HepG2 (cell line): Measurements from ENCODE around the gene ABHD1. TPM values are rescaled to one million over a fixed set of nuclear protein-coding genes. Genes with fewer than 3 reads are reported as not detected.
A peak's percentile ranks its signal among the peaks of the same experiment; 100 is the strongest.

Experiments
- ARNTL ChIP-seq: sonication (generic); formaldehyde crosslinking; IDR thresholded peaks from 2 replicates; pipeline ENCODE4 v1.4.0; 2020; ENCODE audit warnings: mild to moderate bottlenecking, missing genetic modification reagents
- ATF6 ChIP-seq: sonication (generic); formaldehyde crosslinking; conservative IDR thresholded peaks from 2 replicates; pipeline ENCODE4 v1.4.0; 2020; ENCODE audit warnings: missing genetic modification reagents
- ELF4 ChIP-seq: sonication (generic); formaldehyde crosslinking; IDR thresholded peaks from 2 replicates; pipeline ENCODE4 v1.5.0; 2020; ENCODE audit warnings: missing genetic modification reagents, mild to moderate bottlenecking, moderate library complexity, borderline replicate concordance
- ETV5 ChIP-seq: IDR thresholded peaks from 2 replicates; pipeline ENCODE4 v1.6.1; 2018; ENCODE audit warnings: missing biosample characterization, missing genetic modification reagents, inconsistent platforms, borderline replicate concordance
- FOSL2 ChIP-seq: sonication (generic); formaldehyde crosslinking; IDR thresholded peaks from 2 replicates; pipeline ENCODE4 v1.4.0; 2020; ENCODE audit warnings: missing genetic modification reagents
- GFI1 ChIP-seq: sonication (generic); formaldehyde crosslinking; IDR thresholded peaks from 2 replicates; pipeline ENCODE4 v1.5.0; 2020; ENCODE audit warnings: missing genetic modification reagents, mild to moderate bottlenecking, borderline replicate concordance
- NKX3-1 ChIP-seq: sonication (generic); formaldehyde crosslinking; IDR thresholded peaks from 2 replicates; pipeline ENCODE4 v1.5.0; 2020; ENCODE audit warnings: missing genetic modification reagents
- PRDM10 ChIP-seq: sonication (generic); formaldehyde crosslinking; IDR thresholded peaks from 2 replicates; pipeline ENCODE4 v1.4.0; 2020; ENCODE audit warnings: low read depth, missing genetic modification reagents
- TAF15 ChIP-seq: fragments of 200-400 bp; formaldehyde crosslinking; IDR thresholded peaks from one replicate; pipeline ENCODE4 v1.6.1; 2018; ENCODE audit warnings: mild to moderate bottlenecking, low read depth, low read length; ENCODE audit not compliant: poor library complexity, severe bottlenecking
- ZKSCAN8 ChIP-seq: IDR thresholded peaks from 2 replicates; pipeline ENCODE4 v1.6.1; 2016; ENCODE audit warnings: borderline replicate concordance, missing genetic modification reagents, missing compliant biosample characterization
- ZNF530 ChIP-seq: sonication (generic); formaldehyde crosslinking; IDR thresholded peaks from 2 replicates; pipeline ENCODE4 v1.5.0; 2020; ENCODE audit warnings: low read depth, mild to moderate bottlenecking, missing genetic modification reagents
- ZNF558 ChIP-seq: sonication (generic); formaldehyde crosslinking; IDR thresholded peaks from 2 replicates; pipeline ENCODE4 v1.9.0; 2022; ENCODE audit warnings: mild to moderate bottlenecking, missing genetic modification reagents, borderline replicate concordance
- ZNF776 ChIP-seq: sonication (generic); formaldehyde crosslinking; IDR thresholded peaks from 2 replicates; pipeline ENCODE4 v1.4.0; 2020; ENCODE audit warnings: mild to moderate bottlenecking, missing genetic modification reagents
- ZNF781 ChIP-seq: sonication (generic); formaldehyde crosslinking; IDR thresholded peaks from 2 replicates; pipeline ENCODE4 v1.5.1; 2020; ENCODE audit warnings: borderline replicate concordance, mild to moderate bottlenecking, missing genetic modification reagents; ENCODE audit errors: not compliant biosample characterization
- ZSCAN29 ChIP-seq: sonication (generic); formaldehyde crosslinking; conservative IDR thresholded peaks from 2 replicates; pipeline ENCODE4 v1.4.0; 2020; ENCODE audit warnings: mild to moderate bottlenecking, missing genetic modification reagents
- polyA plus RNA-seq, 8 experiments: library from polyadenylated mRNA; depleted of rRNA in 3 of 8; stranded (reverse) in 7 of 8; unstranded in 1 of 8; fragments of >200 nt; fragmentation: Illumina TruSeq in 4 of 8; extraction: Trizol in 4 of 8; gene quantifications; 2 replicates each; pipeline versions ENCODE4 v1.2.1 to v1.2.3, GENCODE V29; 2011 to 2016; ENCODE audit warnings: low read depth in 4 of 8, missing spikeins in 1 of 8, mixed read lengths in 1 of 8; ENCODE audit not compliant: insufficient read depth in 1 of 8
- total RNA-seq, 5 experiments: library from RNA; depleted of rRNA; stranded (reverse); fragments of >200 nt; fragmentation: Illumina TruSeq; extraction: Trizol; gene quantifications; 2 replicates each; pipeline ENCODE4 v1.2.3, GENCODE V29; 2016; ENCODE audit warnings: low read depth in 1 of 5
- TF ChIP-seq, protein P1 (sequence below): sonication (generic); formaldehyde crosslinking; IDR thresholded peaks from 2 replicates; pipeline ENCODE4 v1.4.0; 2020; ENCODE audit warnings: mild to moderate bottlenecking, missing genetic modification reagents

The ABHD1 gene
- total and polyA plus RNA-seq, 2 of the 13 experiments (the other 11 are each of a cell fraction or from before 2014, with no cell fraction given), result 0.04 to 0.81 TPM

GRCh38 chr2:27086724-27087593 lies 36.7 kb upstream of the ABHD1 start, which contains the start of gene KHK (continued):
- TF ChIP-seq PRDM10, result no peak
- no peak for TF ChIP-seq FOSL2 (CRISPR knock-in tag)
- TF ChIP-seq ZNF558, result 0 out of 2 replicates have a peak, but pooled peaks have one; percentile 16
- peak; percentile 30 for TF ChIP-seq ARNTL
- no peak for TF ChIP-seq GFI1 (CRISPR knock-in tag)
- no peak for TF ChIP-seq ZNF776 (CRISPR knock-in tag)
- TF ChIP-seq, protein P1, sequence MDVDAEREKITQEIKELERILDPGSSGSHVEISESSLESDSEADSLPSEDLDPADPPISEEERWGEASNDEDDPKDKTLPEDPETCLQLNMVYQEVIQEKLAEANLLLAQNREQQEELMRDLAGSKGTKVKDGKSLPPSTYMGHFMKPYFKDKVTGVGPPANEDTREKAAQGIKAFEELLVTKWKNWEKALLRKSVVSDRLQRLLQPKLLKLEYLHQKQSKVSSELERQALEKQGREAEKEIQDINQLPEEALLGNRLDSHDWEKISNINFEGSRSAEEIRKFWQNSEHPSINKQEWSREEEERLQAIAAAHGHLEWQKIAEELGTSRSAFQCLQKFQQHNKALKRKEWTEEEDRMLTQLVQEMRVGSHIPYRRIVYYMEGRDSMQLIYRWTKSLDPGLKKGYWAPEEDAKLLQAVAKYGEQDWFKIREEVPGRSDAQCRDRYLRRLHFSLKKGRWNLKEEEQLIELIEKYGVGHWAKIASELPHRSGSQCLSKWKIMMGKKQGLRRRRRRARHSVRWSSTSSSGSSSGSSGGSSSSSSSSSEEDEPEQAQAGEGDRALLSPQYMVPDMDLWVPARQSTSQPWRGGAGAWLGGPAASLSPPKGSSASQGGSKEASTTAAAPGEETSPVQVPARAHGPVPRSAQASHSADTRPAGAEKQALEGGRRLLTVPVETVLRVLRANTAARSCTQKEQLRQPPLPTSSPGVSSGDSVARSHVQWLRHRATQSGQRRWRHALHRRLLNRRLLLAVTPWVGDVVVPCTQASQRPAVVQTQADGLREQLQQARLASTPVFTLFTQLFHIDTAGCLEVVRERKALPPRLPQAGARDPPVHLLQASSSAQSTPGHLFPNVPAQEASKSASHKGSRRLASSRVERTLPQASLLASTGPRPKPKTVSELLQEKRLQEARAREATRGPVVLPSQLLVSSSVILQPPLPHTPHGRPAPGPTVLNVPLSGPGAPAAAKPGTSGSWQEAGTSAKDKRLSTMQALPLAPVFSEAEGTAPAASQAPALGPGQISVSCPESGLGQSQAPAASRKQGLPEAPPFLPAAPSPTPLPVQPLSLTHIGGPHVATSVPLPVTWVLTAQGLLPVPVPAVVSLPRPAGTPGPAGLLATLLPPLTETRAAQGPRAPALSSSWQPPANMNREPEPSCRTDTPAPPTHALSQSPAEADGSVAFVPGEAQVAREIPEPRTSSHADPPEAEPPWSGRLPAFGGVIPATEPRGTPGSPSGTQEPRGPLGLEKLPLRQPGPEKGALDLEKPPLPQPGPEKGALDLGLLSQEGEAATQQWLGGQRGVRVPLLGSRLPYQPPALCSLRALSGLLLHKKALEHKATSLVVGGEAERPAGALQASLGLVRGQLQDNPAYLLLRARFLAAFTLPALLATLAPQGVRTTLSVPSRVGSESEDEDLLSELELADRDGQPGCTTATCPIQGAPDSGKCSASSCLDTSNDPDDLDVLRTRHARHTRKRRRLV, result peak; percentile 75; the same call in 1 of the 2 replicates
- TF ChIP-seq ZNF530 (CRISPR knock-in tag), result 0 out of 2 replicates have a peak, but pooled peaks have one; percentile 14
- TF ChIP-seq ZKSCAN8 (CRISPR knock-in tag), result 0 out of 2 replicates have a peak, but pooled peaks have one; percentile 8
- peak; percentile 34 for TF ChIP-seq TAF15
- peak; percentile 60; the same call in 1 of the 2 replicates for TF ChIP-seq ELF4 (CRISPR knock-in tag)
- peak; percentile 78 for TF ChIP-seq ZNF781 (CRISPR knock-in tag)
- TF ChIP-seq ZSCAN29 (CRISPR knock-in tag), result 0 out of 2 replicates have a peak, but pooled peaks have one; percentile 11
- TF ChIP-seq ATF6 (CRISPR knock-in tag), result 0 out of 2 replicates have a peak, but pooled peaks have one; percentile 17
- TF ChIP-seq NKX3-1 (CRISPR knock-in tag), result 0 out of 2 replicates have a peak, but pooled peaks have one; percentile 16
- TF ChIP-seq ETV5 (CRISPR knock-in tag), result peak; percentile 34
